SK-N-DZ (cell line): ENCODE results near the gene PARVA.

Source experiments
- DNase-seq: peaks from one replicate; pipeline ENCODE4 v3.0.0-alpha.2; 2015; ENCODE audit warnings: low spot score

PARVA gene

GRCh38 chr11:12546660-12547059 lies 169.3 kb downstream of the PARVA start:
- no peak for DNase-seq

GRCh38 chr11:12547953-12548650 lies 170.7 kb downstream of the PARVA start:
- peak; percentile 81 for DNase-seq

- DNase-seq = no peak
These were observed 175.3 kb downstream of the PARVA start for GRCh38 chr11:12552692-12553091.

- no peak for DNase-seq
These were observed 176.8 kb downstream of the PARVA start for GRCh38 chr11:12554122-12554521.

- no peak for DNase-seq
These were observed 178.8 kb downstream of the PARVA start for GRCh38 chr11:12556155-12556554.

- no peak for DNase-seq
These were observed 179.5 kb downstream of the PARVA start for GRCh38 chr11:12556788-12557384.

- DNase-seq = no peak
These were observed 181.6 kb downstream of the PARVA start for GRCh38 chr11:12559011-12559410.

- no peak for DNase-seq
These were observed 183.0 kb downstream of the PARVA start for GRCh38 chr11:12560362-12560761.

GRCh38 chr11:12560861-12561260 lies 183.5 kb downstream of the PARVA start:
- no peak for DNase-seq

GRCh38 chr11:12564012-12564411 lies 186.6 kb downstream of the PARVA start:
- no peak for DNase-seq

- DNase-seq = no peak
These were observed 188.0 kb downstream of the PARVA start for GRCh38 chr11:12565406-12565805.

GRCh38 chr11:12567746-12568460 lies 190.5 kb downstream of the PARVA start:
- DNase-seq = no peak

GRCh38 chr11:12569499-12570425 lies 192.4 kb downstream of the PARVA start:
- DNase-seq = no peak

- peak; percentile 43 for DNase-seq
These were observed 196.5 kb downstream of the PARVA start for GRCh38 chr11:12573707-12574485.

GRCh38 chr11:12577725-12578644 lies 200.6 kb downstream of the PARVA start:
- DNase-seq = peak; percentile 18

- no peak for DNase-seq
These were observed 204.0 kb downstream of the PARVA start for GRCh38 chr11:12581416-12581815.

GRCh38 chr11:12581923-12582322 lies 204.6 kb downstream of the PARVA start:
- DNase-seq = peak; percentile 25
